DOHH2 (cell line): ENCODE data around the gene KCNK6.

Source experiments
- H3F3A ChIP-seq: fragments of 200-600 bp; sonication (generic), shearing (Covaris generic); 2 replicates; pipeline ENCODE4 v1.6.0; 2016; ENCODE audit warnings: antibody characterized with exemption, mild to moderate bottlenecking; ENCODE audit not compliant: control insufficient read depth, insufficient read depth
- H3K27ac ChIP-seq: fragments of 200-600 bp; sonication (generic); 2 replicates; pipeline ENCODE4 v1.5.1; 2014; ENCODE audit warnings: low read depth, mild to moderate bottlenecking, low read length, moderate library complexity
- H3K27me3 ChIP-seq: fragments of 200-600 bp; sonication (generic); 2 replicates; pipeline ENCODE4 v1.6.1; 2014; ENCODE audit warnings: mild to moderate bottlenecking, low read length, mixed read lengths; ENCODE audit not compliant: control insufficient read depth
- H3K36me3 ChIP-seq: fragments of 200-600 bp; sonication (generic); 2 replicates; pipeline ENCODE4 v1.6.1; 2014; ENCODE audit warnings: mild to moderate bottlenecking, low read length, moderate library complexity, mixed read lengths; ENCODE audit not compliant: control insufficient read depth
- H3K4me1 ChIP-seq: fragments of 200-600 bp; sonication (generic); 2 replicates; pipeline ENCODE4 v1.6.1; 2014; ENCODE audit warnings: mild to moderate bottlenecking, low read length, mixed read lengths; ENCODE audit not compliant: control insufficient read depth
- H3K4me2 ChIP-seq: fragments of 200-600 bp; sonication (generic); 2 replicates; pipeline ENCODE4 v1.6.0; 2014; ENCODE audit warnings: mild to moderate bottlenecking, low read length, moderate library complexity
- H3K4me3 ChIP-seq: fragments of 200-600 bp; sonication (generic); 2 replicates; pipeline ENCODE4 v1.5.1; 2014; ENCODE audit warnings: mild to moderate bottlenecking, low read length, mixed read lengths
- H3K79me2 ChIP-seq: fragments of 200-600 bp; sonication (generic); 2 replicates; pipeline ENCODE4 v1.6.1; 2014; ENCODE audit warnings: mild to moderate bottlenecking, low read length, mixed read lengths; ENCODE audit not compliant: control insufficient read depth
- H3K9me2 ChIP-seq: fragments of 200-600 bp; sonication (generic); replicated peaks from 2 replicates; pipeline ENCODE4 v1.6.1; 2014; ENCODE audit warnings: mild to moderate bottlenecking, low read length, mixed read lengths; ENCODE audit not compliant: control insufficient read depth
- H3K9me3 ChIP-seq: fragments of 200-600 bp; sonication (generic); 2 replicates; pipeline ENCODE4 v1.6.1; 2014; ENCODE audit warnings: antibody characterized with exemption, low read length, mixed read lengths; ENCODE audit not compliant: control insufficient read depth, insufficient read depth
- H4K20me1 ChIP-seq: fragments of 200-600 bp; sonication (generic); 2 replicates; pipeline ENCODE4 v1.6.0; 2014; ENCODE audit warnings: low read depth, mild to moderate bottlenecking, antibody characterized with exemption, low read length, moderate library complexity; ENCODE audit not compliant: control insufficient read depth, insufficient read depth
- EZH2phosphoT487 ChIP-seq: fragments of 200-600 bp; sonication (generic); IDR thresholded peaks from 2 replicates; pipeline ENCODE4 v1.6.1; 2017; ENCODE audit warnings: borderline replicate concordance, mild to moderate bottlenecking, antibody characterized with exemption, low read length, moderate library complexity, mixed read lengths
- TF ChIP-seq, protein P1 (sequence below): fragments of 200-600 bp; sonication (generic); IDR thresholded peaks from one replicate; pipeline ENCODE4 v1.5.1; 2014; ENCODE audit warnings: antibody characterized with exemption, mild to moderate bottlenecking, low read depth, low read length; ENCODE audit not compliant: poor library complexity, severe bottlenecking

KCNK6 gene

DNA sequence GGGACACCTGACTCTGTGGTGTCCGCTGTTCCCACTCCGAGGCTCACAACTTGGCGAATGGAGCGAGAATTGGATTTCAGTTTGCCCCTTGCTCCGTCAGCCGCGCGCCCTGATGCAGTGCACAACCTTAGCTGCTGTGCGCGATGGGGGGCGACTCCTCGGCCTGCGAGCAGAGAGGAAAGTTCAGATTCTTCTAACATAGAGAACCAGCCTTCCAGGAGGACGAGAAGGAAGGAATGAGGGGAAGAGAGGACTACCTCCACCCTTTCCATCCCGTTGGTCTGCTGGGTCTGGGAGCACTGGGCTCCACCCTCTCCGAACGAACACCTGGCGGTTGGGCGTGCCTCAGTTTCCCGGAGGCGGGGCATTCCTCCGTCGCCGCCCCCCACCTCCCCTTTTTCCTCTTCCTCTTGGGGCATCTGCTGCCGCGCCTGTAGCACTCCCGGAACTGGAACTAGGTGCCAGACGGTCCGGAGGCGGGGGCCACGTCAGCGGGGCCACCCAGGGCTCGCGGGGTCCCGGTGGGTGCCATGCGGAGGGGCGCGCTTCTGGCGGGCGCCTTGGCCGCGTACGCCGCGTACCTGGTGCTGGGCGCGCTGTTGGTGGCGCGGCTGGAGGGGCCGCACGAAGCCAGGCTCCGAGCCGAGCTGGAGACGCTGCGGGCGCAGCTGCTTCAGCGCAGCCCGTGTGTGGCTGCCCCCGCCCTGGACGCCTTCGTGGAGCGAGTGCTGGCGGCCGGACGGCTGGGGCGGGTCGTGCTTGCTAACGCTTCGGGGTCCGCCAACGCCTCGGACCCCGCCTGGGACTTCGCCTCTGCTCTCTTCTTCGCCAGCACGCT lies at the start of gene KCNK6:
Gene KCNK6, plus strand, starts transcription at position 425 of the 838 bp plus-strand sequence. Its CDS starts 106 bp downstream, at position 531.
- Histone ChIP-seq H3K4me3 (peak within 1 kb of the TSS; percentile 78), H3F3A (peaks cover 9% of the 10 kb centered on the region), H4K20me1 (no peaks in the 10 kb centered on the region), H3K9me2 (no peaks in the 10 kb centered on the region), H3K4me1 (peaks cover 44% of the 10 kb centered on the region), H3K36me3 (no peaks in the 10 kb centered on the region), H3K27ac (no peak within 1 kb of the TSS), H3K27me3 (no peaks in the 10 kb centered on the region), H3K79me2 (peaks cover 12% of the 10 kb centered on the region), H3K4me2 (peak within 1 kb of the TSS; percentile 81), H3K9me3 (no peaks in the 10 kb centered on the region)
- TF ChIP-seq, protein P1, sequence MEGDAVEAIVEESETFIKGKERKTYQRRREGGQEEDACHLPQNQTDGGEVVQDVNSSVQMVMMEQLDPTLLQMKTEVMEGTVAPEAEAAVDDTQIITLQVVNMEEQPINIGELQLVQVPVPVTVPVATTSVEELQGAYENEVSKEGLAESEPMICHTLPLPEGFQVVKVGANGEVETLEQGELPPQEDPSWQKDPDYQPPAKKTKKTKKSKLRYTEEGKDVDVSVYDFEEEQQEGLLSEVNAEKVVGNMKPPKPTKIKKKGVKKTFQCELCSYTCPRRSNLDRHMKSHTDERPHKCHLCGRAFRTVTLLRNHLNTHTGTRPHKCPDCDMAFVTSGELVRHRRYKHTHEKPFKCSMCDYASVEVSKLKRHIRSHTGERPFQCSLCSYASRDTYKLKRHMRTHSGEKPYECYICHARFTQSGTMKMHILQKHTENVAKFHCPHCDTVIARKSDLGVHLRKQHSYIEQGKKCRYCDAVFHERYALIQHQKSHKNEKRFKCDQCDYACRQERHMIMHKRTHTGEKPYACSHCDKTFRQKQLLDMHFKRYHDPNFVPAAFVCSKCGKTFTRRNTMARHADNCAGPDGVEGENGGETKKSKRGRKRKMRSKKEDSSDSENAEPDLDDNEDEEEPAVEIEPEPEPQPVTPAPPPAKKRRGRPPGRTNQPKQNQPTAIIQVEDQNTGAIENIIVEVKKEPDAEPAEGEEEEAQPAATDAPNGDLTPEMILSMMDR, result no peak
- TF ChIP-seq EZH2phosphoT487, result no peak

DNA sequence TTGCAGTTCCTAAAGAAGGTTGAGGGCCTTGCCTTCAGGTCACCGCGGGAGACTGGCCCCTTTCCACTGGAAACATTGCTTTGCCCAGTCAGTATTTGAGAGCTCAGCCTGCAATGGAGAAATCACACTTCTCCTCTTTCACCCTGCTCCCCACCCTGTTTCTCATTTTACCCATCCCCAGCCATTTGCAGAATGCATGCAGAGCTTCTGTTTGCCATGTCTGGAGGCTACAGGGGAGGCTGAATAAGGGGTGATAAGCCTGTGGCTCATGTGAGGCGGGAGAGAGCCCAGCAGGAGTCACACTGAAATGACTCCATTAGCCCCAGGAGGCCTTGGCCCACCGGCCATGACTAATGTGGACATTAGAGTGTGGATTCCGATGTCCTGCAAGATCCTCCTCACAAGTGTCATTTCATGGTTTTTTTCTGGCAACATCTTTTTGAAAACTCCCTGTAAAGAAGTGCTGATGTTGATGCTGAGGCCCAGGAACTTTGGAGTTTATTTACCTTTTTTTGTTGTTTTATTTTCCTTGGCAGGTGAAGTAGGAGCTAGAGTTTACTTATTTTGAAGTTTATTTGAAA lies 49.0 kb upstream of the KCNK6 start:
- Histone ChIP-seq H3K79me2 (no peaks in the 10 kb centered on the region), H3K27me3 (no peaks in the 10 kb centered on the region), H3K9me2 (no peaks in the 10 kb centered on the region), H3K27ac (no peak overlapping the region), H3K4me3 (no peak overlapping the region), H4K20me1 (no peaks in the 10 kb centered on the region), H3F3A (no peaks in the 10 kb centered on the region), H3K4me2 (no peak overlapping the region), H3K36me3 (no peaks in the 10 kb centered on the region), H3K4me1 (peaks cover 3% of the 10 kb centered on the region), H3K9me3 (no peaks in the 10 kb centered on the region)
- TF ChIP-seq, protein P1, result no peak
- TF ChIP-seq EZH2phosphoT487, result no peak

- no peaks in the 10 kb centered on the region for H3K9me2 ChIP-seq
- no peak overlapping the region for H3K4me2 ChIP-seq
- H3K36me3 ChIP-seq, result no peaks in the 10 kb centered on the region
- TF ChIP-seq, protein P1, result no peak
- TF ChIP-seq EZH2phosphoT487, result no peak
- no peak overlapping the region for H3K4me3 ChIP-seq
- H3K4me1 ChIP-seq, result no peaks in the 10 kb centered on the region
- no peaks in the 10 kb centered on the region for H3K9me3 ChIP-seq
- H3K27ac ChIP-seq, result no peak overlapping the region
- H3F3A ChIP-seq, result no peaks in the 10 kb centered on the region
- no peaks in the 10 kb centered on the region for H3K27me3 ChIP-seq
- H4K20me1 ChIP-seq, result no peaks in the 10 kb centered on the region
- no peaks in the 10 kb centered on the region for H3K79me2 ChIP-seq
Observed at GRCh38 chr19:38273499-38273898, 46.1 kb upstream of the KCNK6 start.
